GM23338 (cell line): Measurements from ENCODE around the gene SPON2. TPM values are rescaled to one million over a fixed set of nuclear protein-coding genes. Genes with fewer than 3 reads are reported as not detected.

Experiments used
- ATAC-seq: fragments of 200-7000 bp; cut with Tn5 transposase; 3 replicates; pipeline ENCODE4 v1.9.1; 2020
- DNase-seq: peaks from one replicate; pipeline ENCODE4 v3.0.0-alpha.2; 2015; ENCODE audit warnings: low spot score
- H2AFZ ChIP-seq: fragments of 200-600 bp; sonication (generic); 2 replicates; pipeline ENCODE4 v1.8.0; 2016; ENCODE audit warnings: antibody characterized with exemption, mild to moderate bottlenecking, moderate library complexity
- H3F3A ChIP-seq: fragments of 200-600 bp; sonication (generic); replicated peaks from 2 replicates; pipeline ENCODE4 v1.8.0; 2017; ENCODE audit warnings: antibody characterized with exemption, mixed run types, low read depth
- H3K27ac ChIP-seq: fragments of 200-600 bp; sonication (generic); 2 replicates; pipeline ENCODE4 v1.6.1; 2016; ENCODE audit warnings: low read depth
- H3K27me3 ChIP-seq: fragments of 200-600 bp; sonication (generic); 2 replicates; pipeline ENCODE4 v1.8.0; 2016; ENCODE audit warnings: mild to moderate bottlenecking, mixed run types, moderate library complexity; ENCODE audit not compliant: insufficient read depth
- H3K36me3 ChIP-seq: fragments of 200-600 bp; sonication (generic); 2 replicates; pipeline ENCODE4 v1.8.0; 2016; ENCODE audit warnings: mild to moderate bottlenecking; ENCODE audit not compliant: insufficient read depth
- H3K4me1 ChIP-seq: fragments of 200-600 bp; sonication (generic); 2 replicates; pipeline ENCODE4 v1.8.0; 2016; ENCODE audit warnings: mild to moderate bottlenecking, moderate library complexity; ENCODE audit not compliant: insufficient read depth
- H3K4me2 ChIP-seq: fragments of 200-600 bp; sonication (generic); 2 replicates; pipeline ENCODE4 v1.7.1; 2017; ENCODE audit warnings: mixed run types
- H3K4me3 ChIP-seq: fragments of 200-600 bp; sonication (generic); 2 replicates; pipeline ENCODE4 v1.6.1; 2016; ENCODE audit warnings: mixed run types
- H3K79me2 ChIP-seq: fragments of 200-600 bp; sonication (generic); replicated peaks from 2 replicates; pipeline ENCODE4 v1.8.0; 2017; ENCODE audit warnings: mild to moderate bottlenecking; ENCODE audit not compliant: insufficient read depth
- H3K9me2 ChIP-seq: fragments of 200-600 bp; sonication (generic); 2 replicates; pipeline ENCODE4 v1.8.0; 2017; ENCODE audit not compliant: insufficient read depth
- H4K20me1 ChIP-seq: fragments of 200-600 bp; sonication (generic); replicated peaks from 2 replicates; pipeline ENCODE4 v1.8.0; 2017; ENCODE audit warnings: mild to moderate bottlenecking; ENCODE audit not compliant: insufficient read depth
- H3K27ac Mint-ChIP-seq: 2 replicates; pipeline ENCODE4 v1.8.0; 2020; ENCODE audit warnings: inconsistent platforms, mild to moderate bottlenecking, moderate library complexity, mixed read lengths
- H3K27me3 Mint-ChIP-seq: 3 replicates; pipeline ENCODE4 v1.8.0; 2022; ENCODE audit warnings: low read depth, mild to moderate bottlenecking, moderate library complexity, mixed read lengths, inconsistent platforms; ENCODE audit not compliant: insufficient read depth, poor library complexity
- H3K36me3 Mint-ChIP-seq: 3 replicates; pipeline ENCODE4 v1.8.0; 2021; ENCODE audit warnings: low read depth, mild to moderate bottlenecking, inconsistent platforms, moderate library complexity, mixed read lengths
- H3K4me1 Mint-ChIP-seq: 3 replicates; pipeline ENCODE4 v1.8.0; 2020; ENCODE audit warnings: mild to moderate bottlenecking, inconsistent platforms, mixed read lengths
- H3K4me3 Mint-ChIP-seq: 3 replicates; pipeline ENCODE4 v1.8.0; 2021; ENCODE audit warnings: moderate library complexity, mild to moderate bottlenecking, inconsistent platforms, mixed read lengths
- H3K9me3 Mint-ChIP-seq: 3 replicates; pipeline ENCODE4 v1.8.0; 2020; ENCODE audit warnings: moderate library complexity, mild to moderate bottlenecking, inconsistent platforms, mixed read lengths
- CREB1 ChIP-seq: fragments of 250-450 bp; sonication (Bioruptor Pico); IDR thresholded peaks from 2 replicates; pipeline ENCODE4 v1.5.0; 2020; ENCODE audit warnings: low read depth, mild to moderate bottlenecking, moderate library complexity
- CTCF ChIP-seq, 2 experiments: fragments of 200-600 bp in 1 of 2; sonication (generic) in 1 of 2; conservative IDR thresholded peaks; 2 replicates each; pipeline versions ENCODE4 v1.5.1 to v1.6.1; 2016 to 2017; ENCODE audit warnings: antibody characterized with exemption in 2 of 2, low read depth in 2 of 2, mild to moderate bottlenecking in 2 of 2, moderate library complexity in 1 of 2
- ETS1 ChIP-seq: IDR thresholded peaks from 2 replicates; pipeline ENCODE4 v1.6.1; 2016; ENCODE audit warnings: antibody characterized with exemption
- EZH2 ChIP-seq: fragments of 200-600 bp; sonication (generic); IDR thresholded peaks from one replicate; pipeline ENCODE4 v1.8.0; 2017; ENCODE audit warnings: antibody characterized with exemption, mild to moderate bottlenecking, low read depth; ENCODE audit not compliant: unreplicated experiment
- EZH2phosphoT487 ChIP-seq: fragments of 200-600 bp; sonication (generic); IDR thresholded peaks from one replicate; pipeline ENCODE4 v1.8.1; 2018; ENCODE audit warnings: antibody characterized with exemption; ENCODE audit not compliant: unreplicated experiment
- JUNB ChIP-seq: IDR thresholded peaks from one replicate; pipeline ENCODE4 v1.6.1; 2016; ENCODE audit warnings: antibody characterized with exemption; ENCODE audit not compliant: unreplicated experiment
- NANOG ChIP-seq: IDR thresholded peaks from 2 replicates; pipeline ENCODE4 v1.6.1; 2016; ENCODE audit warnings: antibody characterized with exemption, borderline replicate concordance
- POLR2AphosphoS5 ChIP-seq: IDR thresholded peaks from 2 replicates; pipeline ENCODE4 v1.6.1; 2016; ENCODE audit warnings: antibody characterized with exemption, low read depth
- REST ChIP-seq: IDR thresholded peaks from one replicate; pipeline ENCODE4 v1.6.1; 2018; ENCODE audit warnings: antibody characterized with exemption; ENCODE audit not compliant: unreplicated experiment
- STAT1 ChIP-seq: IDR thresholded peaks from one replicate; pipeline ENCODE4 v1.6.1; 2016; ENCODE audit warnings: antibody characterized with exemption; ENCODE audit not compliant: unreplicated experiment
- ZNF114 ChIP-seq: fragments of 250-450 bp; sonication (Bioruptor Pico); IDR thresholded peaks from 2 replicates; pipeline ENCODE4 v1.5.0; 2020; ENCODE audit warnings: mild to moderate bottlenecking, moderate library complexity
- ZNF331 ChIP-seq: fragments of 250-450 bp; sonication (Bioruptor Pico); IDR thresholded peaks from 2 replicates; pipeline ENCODE4 v1.5.0; 2020; ENCODE audit warnings: low read depth, mild to moderate bottlenecking, moderate library complexity
- ZNF462 ChIP-seq: fragments of 250-450 bp; sonication (Bioruptor Pico); IDR thresholded peaks from 2 replicates; pipeline ENCODE4 v1.5.0; 2020; ENCODE audit warnings: mild to moderate bottlenecking, moderate library complexity
- polyA plus RNA-seq: library from polyadenylated mRNA; unstranded; fragments of >200 nt; fragmentation: Nextera tagmentation; extraction: Ambion mirVana; gene quantifications from 2 replicates; pipeline ENCODE4 v1.2.1, GENCODE V29; 2016
- total RNA-seq: library from RNA; depleted of rRNA; stranded (reverse); fragments of >200 nt; shearing (Covaris generic); gene quantifications from 2 replicates; pipeline ENCODE4 v1.2.3, GENCODE V29; 2014

SPON2 gene
- total and polyA plus RNA-seq, 2 experiments from 2014 or later, result 2.1 to 2.4 TPM

GRCh38 chr4:1218634-1219565, 46.5 kb upstream of the SPON2 start:
- Histone ChIP-seq H4K20me1 (peaks cover 8% of the 10 kb centered on the region; the same call in 1 of the 2 replicates), H2AFZ (no peak overlapping the region), H3K4me2 (no peak overlapping the region), H3K79me2 (no peaks in the 10 kb centered on the region; the same call in 1 of the 2 replicates), H3K4me1 (no peaks in the 10 kb centered on the region), H3K27ac (0 out of 2 replicates have a peak overlapping the region, but pooled peaks have one; percentile 36), H3K9me2 (no peaks in the 10 kb centered on the region), H3K27me3 (no peaks in the 10 kb centered on the region), H3K36me3 (no peaks in the 10 kb centered on the region; the same call in 1 of the 2 replicates), H3K4me3 (no peak overlapping the region), H3F3A (no peaks in the 10 kb centered on the region)
- H3K4me1 Mint-ChIP-seq, result no peaks in the 10 kb centered on the region; the same call in 2 of the 3 replicates
- peak overlapping the region; percentile 17; the same call in 1 of the 2 replicates for H3K27ac Mint-ChIP-seq
- DNase-seq (no peak), ATAC-seq (no peak)
- H3K4me3 Mint-ChIP-seq, result no peak overlapping the region
- peaks cover 35% of the 10 kb centered on the region for H3K36me3 Mint-ChIP-seq
- peaks cover 7% of the 10 kb centered on the region for H3K27me3 Mint-ChIP-seq
- TF ChIP-seq POLR2AphosphoS5, result no peak
- no peak for TF ChIP-seq NANOG
- TF ChIP-seq ZNF114 (CRISPR knock-in tag), result no peak
- no peak for TF ChIP-seq EZH2phosphoT487
- no peak for TF ChIP-seq CTCF (conservative IDR thresholded peaks at IDR 0.05; ENCODE audit: low read depth in 2 of 2)
- no peak for TF ChIP-seq CREB1
- TF ChIP-seq STAT1, result no peak
- TF ChIP-seq ETS1, result no peak
- TF ChIP-seq JUNB, result no peak
- TF ChIP-seq REST, result no peak
- TF ChIP-seq ZNF462 (CRISPR knock-in tag), result no peak
- TF ChIP-seq EZH2, result no peak
- TF ChIP-seq ZNF331 (CRISPR knock-in tag), result no peak
- no peaks in the 10 kb centered on the region for H3K9me3 Mint-ChIP-seq
